Fibroblast of lung (primary cell): ENCODE data around the gene RHOT1.

ENCODE experiments used
- EZH2 ChIP-seq: IDR thresholded peaks from 2 replicates; pipeline ENCODE4 v1.5.1; 2012; ENCODE audit warnings: low read length, control low read depth, mild to moderate bottlenecking; ENCODE audit errors: missing control alignments
- TF ChIP-seq, protein P1 (sequence below), 2 donors: IDR thresholded peaks in 1 of 2; conservative IDR thresholded peaks in 1 of 2; 1 replicate in 1 of 2; 2 replicates in 1 of 2; pipeline ENCODE4 v1.5.1; 2011 to 2012; ENCODE audit warnings: low read length in 2 of 2, control low read depth in 1 of 2, inconsistent platforms in 1 of 2, low read depth in 1 of 2, mild to moderate bottlenecking in 1 of 2

DNA sequence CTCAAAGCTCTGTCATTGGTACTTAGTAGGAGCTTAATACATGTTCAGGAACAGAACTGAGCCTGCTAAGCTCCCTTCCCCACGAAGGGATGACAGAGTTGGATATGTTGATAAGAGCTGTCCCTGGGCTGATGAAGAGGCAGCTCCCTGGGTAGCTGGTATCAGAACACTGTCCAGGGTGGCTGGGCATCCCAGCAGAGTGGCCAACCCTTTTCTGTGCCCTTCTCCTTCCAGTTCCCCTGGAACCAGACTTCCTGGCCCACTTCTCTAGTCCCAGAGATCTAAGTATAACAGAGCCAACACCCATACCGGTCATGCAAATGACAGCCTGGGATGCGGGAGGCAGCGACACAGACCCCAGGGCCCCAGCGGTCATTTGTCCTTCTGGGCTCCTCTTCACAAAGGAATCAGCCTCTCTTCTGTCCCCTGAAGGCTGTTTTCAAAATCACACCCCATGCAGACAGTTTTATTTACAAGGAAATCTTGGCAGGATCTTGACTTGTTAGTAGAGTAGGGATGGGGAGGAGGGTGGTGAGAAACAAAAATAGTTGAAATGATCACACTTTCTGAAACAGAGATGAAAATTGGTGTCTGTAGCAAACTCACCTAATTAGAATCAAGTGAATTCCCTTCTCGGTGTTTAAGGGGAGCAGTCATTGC lies 122.0 kb downstream of the RHOT1 start:
- no peak for TF ChIP-seq EZH2
- TF ChIP-seq, protein P1, sequence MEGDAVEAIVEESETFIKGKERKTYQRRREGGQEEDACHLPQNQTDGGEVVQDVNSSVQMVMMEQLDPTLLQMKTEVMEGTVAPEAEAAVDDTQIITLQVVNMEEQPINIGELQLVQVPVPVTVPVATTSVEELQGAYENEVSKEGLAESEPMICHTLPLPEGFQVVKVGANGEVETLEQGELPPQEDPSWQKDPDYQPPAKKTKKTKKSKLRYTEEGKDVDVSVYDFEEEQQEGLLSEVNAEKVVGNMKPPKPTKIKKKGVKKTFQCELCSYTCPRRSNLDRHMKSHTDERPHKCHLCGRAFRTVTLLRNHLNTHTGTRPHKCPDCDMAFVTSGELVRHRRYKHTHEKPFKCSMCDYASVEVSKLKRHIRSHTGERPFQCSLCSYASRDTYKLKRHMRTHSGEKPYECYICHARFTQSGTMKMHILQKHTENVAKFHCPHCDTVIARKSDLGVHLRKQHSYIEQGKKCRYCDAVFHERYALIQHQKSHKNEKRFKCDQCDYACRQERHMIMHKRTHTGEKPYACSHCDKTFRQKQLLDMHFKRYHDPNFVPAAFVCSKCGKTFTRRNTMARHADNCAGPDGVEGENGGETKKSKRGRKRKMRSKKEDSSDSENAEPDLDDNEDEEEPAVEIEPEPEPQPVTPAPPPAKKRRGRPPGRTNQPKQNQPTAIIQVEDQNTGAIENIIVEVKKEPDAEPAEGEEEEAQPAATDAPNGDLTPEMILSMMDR (conservative IDR thresholded peaks at IDR 0.05 in 1 of 2, IDR thresholded peaks at IDR 0.05 in 1 of 2; ENCODE audit: low read depth in 1 of 2, low read length in 2 of 2): peak in 1 of 2 donors; percentile 22
